ENCODE measurements around the gene PLXNA2. TPM values are rescaled to one million over a fixed set of nuclear protein-coding genes. Genes with fewer than 3 reads are reported as not detected.

The PLXNA2 gene
- total RNA-seq, 4 donors from 2014 or later, result 12.2 to 45.7 (median 21.8) TPM

DNA sequence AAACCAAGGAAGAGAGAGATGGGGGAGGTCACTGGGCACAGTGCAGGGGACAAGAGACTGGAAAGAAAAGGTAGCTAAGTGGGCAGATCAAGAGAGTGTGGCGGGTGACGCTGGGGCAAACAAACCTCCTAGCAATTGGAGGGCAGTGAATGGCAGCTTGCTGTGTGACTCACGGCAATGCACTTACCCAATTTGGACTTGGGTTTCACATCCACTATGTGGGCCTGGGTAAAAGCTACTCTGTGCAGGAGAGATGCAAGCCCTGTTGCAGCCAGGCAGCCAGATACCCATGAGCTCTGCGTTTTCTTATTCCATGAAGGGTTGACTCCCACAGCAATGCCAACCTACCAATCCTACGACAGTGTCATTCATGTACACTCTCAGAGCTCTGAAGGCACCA is 9.5 kb downstream of the PLXNA2 start:
- intact Hi-C loops (cut with DNase I), result loop anchor here (10.0 kb wide), 1 partner anchor 50 kb away; no protein-coding TSS in a partner anchor
- Histone ChIP-seq H3K27me3 (no peaks in the 10 kb centered on the region), H3K9me3 (no peaks in the 10 kb centered on the region), H3K27ac (peak overlapping the region; percentile 67 to 88 (median 80)), H3K36me3 (no peaks in the 10 kb centered on the region), H3K4me1 (peaks cover 77 to 80% of the 10 kb centered on the region in 2 donors), H3K4me3 (replicated peaks in 1 of 3) (no peak overlapping the region)
- TF ChIP-seq CTCF (IDR thresholded peaks at IDR 0.05), result no peak
- TF ChIP-seq POLR2A (IDR thresholded peaks at IDR 0.05), result no peak
- DNase-seq, result peak; percentile 46 to 53
- WGBS, 2 donors, result 63 to 82% methylated on average over 5 of the region's 5 CpGs

GRCh38 chr1:208233978-208234377 is 10.2 kb downstream of the PLXNA2 start:
- peaks cover 78 to 80% of the 10 kb centered on the region in 2 donors for H3K4me1 ChIP-seq
- H3K4me3 ChIP-seq (replicated peaks in 1 of 3), result no peak overlapping the region
- DNase-seq, result peak in 1 of 2 donors; percentile 38
- TF ChIP-seq CTCF (IDR thresholded peaks at IDR 0.05) (no peak), POLR2A (IDR thresholded peaks at IDR 0.05) (no peak)
- H3K27ac ChIP-seq, result peak overlapping the region; percentile 67 to 88 (median 80)
- intact Hi-C loops (cut with DNase I), result loop anchor here (10.0 kb wide), 1 partner anchor 49 kb away; no protein-coding TSS in a partner anchor
- WGBS, 2 donors, result 23 to 25% methylated on average over 3 of the region's 3 CpGs
- no peaks in the 10 kb centered on the region for H3K9me3 ChIP-seq
- no peaks in the 10 kb centered on the region for H3K27me3 ChIP-seq
- H3K36me3 ChIP-seq, result no peaks in the 10 kb centered on the region

GRCh38 chr1:208233546-208233945 is 10.6 kb downstream of the PLXNA2 start:
- intact Hi-C loops (cut with DNase I), result loop anchor here (10.0 kb wide), 1 partner anchor 49 kb away; no protein-coding TSS in a partner anchor
- DNase-seq, result peak; percentile 86
- no peak for TF ChIP-seq CTCF (IDR thresholded peaks at IDR 0.05)
- TF ChIP-seq POLR2A (IDR thresholded peaks at IDR 0.05), result no peak
- Histone ChIP-seq H3K9me3 (no peaks in the 10 kb centered on the region), H3K4me1 (peaks cover 78 to 79% of the 10 kb centered on the region in 2 donors), H3K27me3 (no peaks in the 10 kb centered on the region), H3K36me3 (no peaks in the 10 kb centered on the region), H3K27ac (peak overlapping the region; percentile 67 to 88 (median 80)), H3K4me3 (replicated peaks in 1 of 3) (no peak overlapping the region)
- WGBS, 2 donors, result 20 to 23% methylated on average over 5 of the region's 5 CpGs

DNA sequence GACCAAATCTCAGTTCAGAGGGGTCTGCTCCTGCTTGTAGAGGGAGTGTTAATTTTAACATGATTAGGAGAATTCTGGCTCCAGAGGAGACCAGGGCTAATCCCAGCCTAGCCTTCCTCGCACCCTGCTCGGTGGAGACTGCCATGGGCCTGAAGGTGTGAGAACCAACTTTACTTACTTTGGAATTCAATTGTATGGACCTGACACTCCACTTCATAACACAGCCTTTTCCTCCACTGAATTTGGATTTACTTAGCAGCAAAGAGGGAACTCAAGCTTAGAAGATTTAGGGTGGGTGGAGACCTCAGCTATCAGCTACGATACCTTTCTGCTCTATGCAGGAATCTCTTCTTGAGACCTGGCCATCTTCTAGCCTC is 11.5 kb downstream of the PLXNA2 start:
- WGBS, 2 donors, result 95 to 98% methylated on average over 3 of the region's 3 CpGs
- Histone ChIP-seq H3K4me1 (peaks cover 84% of the 10 kb centered on the region in 2 donors), H3K27me3 (no peaks in the 10 kb centered on the region), H3K4me3 (replicated peaks in 1 of 3) (no peak overlapping the region), H3K9me3 (no peaks in the 10 kb centered on the region), H3K36me3 (no peaks in the 10 kb centered on the region), H3K27ac (peak overlapping the region in 2 of 3 donors; percentile 51 to 80)
- intact Hi-C loops (cut with DNase I), result loop anchor here (10.0 kb wide), 1 partner anchor 48 kb away; no protein-coding TSS in a partner anchor
- no peak for DNase-seq
- no peak for TF ChIP-seq POLR2A (IDR thresholded peaks at IDR 0.05)
- TF ChIP-seq CTCF (IDR thresholded peaks at IDR 0.05), result no peak

- H3K27ac ChIP-seq, result peak overlapping the region in 2 of 3 donors; percentile 51 to 80
- intact Hi-C loops (cut with DNase I), result loop anchor here (10.0 kb wide), 1 partner anchor 47 kb away; no protein-coding TSS in a partner anchor
- 52 to 69% methylated on average over 7 of the region's 7 CpGs for WGBS, 2 donors
- DNase-seq, result no peak
- no peaks in the 10 kb centered on the region for H3K27me3 ChIP-seq
- H3K36me3 ChIP-seq, result no peaks in the 10 kb centered on the region
- TF ChIP-seq POLR2A (IDR thresholded peaks at IDR 0.05), result no peak
- no peak for TF ChIP-seq CTCF (IDR thresholded peaks at IDR 0.05)
- H3K4me3 ChIP-seq (replicated peaks in 1 of 3), result no peak overlapping the region
- peaks cover 90% of the 10 kb centered on the region in 2 donors for H3K4me1 ChIP-seq
- no peaks in the 10 kb centered on the region for H3K9me3 ChIP-seq
Measured at GRCh38 chr1:208231881-208232661, 12.1 kb downstream of the PLXNA2 start.
